ENCODE measurements around the gene MTUS2. TPM values are rescaled to one million over a fixed set of nuclear protein-coding genes. Genes with fewer than 3 reads are reported as not detected.
"Not testable (repeated sequence)": the region's sequence is repeated elsewhere in the genome, so short reads cannot be mapped to it uniquely, and the experiment has no call there.

The MTUS2 gene
- total RNA-seq, 2 donors from 2014 or later: 4.0 to 5.4 TPM

- no peak for DNase-seq
- Histone ChIP-seq H3K4me3 (no peak overlapping the region), H3K36me3 (replicated peaks in 1 of 2; ENCODE audit: insufficient read depth in 1 of 2, low read depth in 2 of 2) (no peaks in the 10 kb centered on the region), H3K9me3 (no peaks in the 10 kb centered on the region), H3K27me3 (no peaks in the 10 kb centered on the region), H3K4me1 (no peaks in the 10 kb centered on the region), H3K27ac (no peak overlapping the region)
- 33 to 54% methylated on average over 1 of the region's 1 CpG for WGBS, 2 donors
- ATAC-seq: no peak
- intact Hi-C loops (cut with DNase I): no loop called here
- no peak for TF ChIP-seq POLR2A (IDR thresholded peaks at IDR 0.05)
- TF ChIP-seq CTCF (IDR thresholded peaks at IDR 0.05): no peak
Observed at GRCh38 chr13:29193083-29193482, 372.9 kb downstream of the MTUS2 start.

- DNase-seq (no peak), ATAC-seq (no peak)
- TF ChIP-seq POLR2A (IDR thresholded peaks at IDR 0.05) (no peak), CTCF (IDR thresholded peaks at IDR 0.05) (no peak)
- Histone ChIP-seq H3K36me3 (replicated peaks in 1 of 2; ENCODE audit: insufficient read depth in 1 of 2, low read depth in 2 of 2) (no peaks in the 10 kb centered on the region), H3K9me3 (no peaks in the 10 kb centered on the region), H3K27ac (no peak overlapping the region), H3K27me3 (no peaks in the 10 kb centered on the region), H3K4me1 (no peaks in the 10 kb centered on the region), H3K4me3 (no peak overlapping the region)
- intact Hi-C loops (cut with DNase I): no loop called here
- WGBS, 2 donors: 40 to 41% methylated on average over 3 of the region's 3 CpGs
Observed at GRCh38 chr13:29195456-29195855, 375.3 kb downstream of the MTUS2 start.

- intact Hi-C loops (cut with DNase I): no loop called here
- no peak overlapping the region for H3K27ac ChIP-seq
- no peak overlapping the region for H3K4me3 ChIP-seq
- H3K27me3 ChIP-seq: no peaks in the 10 kb centered on the region
- no peak for DNase-seq
- ATAC-seq: no peak
- WGBS, 2 donors: 63 to 68% methylated on average over 2 of the region's 2 CpGs
- no peaks in the 10 kb centered on the region for H3K4me1 ChIP-seq
- no peaks in the 10 kb centered on the region for H3K9me3 ChIP-seq
- H3K36me3 ChIP-seq (replicated peaks in 1 of 2; ENCODE audit: insufficient read depth in 1 of 2, low read depth in 2 of 2): no peaks in the 10 kb centered on the region
- no peak for TF ChIP-seq POLR2A (IDR thresholded peaks at IDR 0.05)
- TF ChIP-seq CTCF (IDR thresholded peaks at IDR 0.05): no peak
Observed at GRCh38 chr13:29196409-29197074, 376.4 kb downstream of the MTUS2 start.

DNA sequence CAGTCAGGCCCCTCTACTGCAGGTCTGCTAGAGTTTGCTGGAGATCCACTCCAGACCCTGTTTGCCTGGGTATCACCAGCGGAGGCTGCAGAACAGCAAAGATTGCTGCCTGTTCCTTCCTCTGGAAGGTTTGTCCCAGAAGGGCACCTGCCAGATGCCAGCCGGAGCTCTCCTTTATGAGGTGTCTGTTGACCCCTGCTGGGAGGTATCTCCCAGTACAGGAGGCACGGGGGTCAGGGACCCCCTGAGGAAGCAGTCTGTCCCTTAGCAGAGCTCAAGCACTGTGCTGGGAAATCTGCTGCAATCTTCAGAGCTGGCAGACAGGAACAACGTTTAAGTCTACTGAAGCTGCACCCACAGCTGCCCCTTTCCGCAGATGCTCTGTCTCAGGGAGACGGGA, 382.6 kb downstream of the MTUS2 start:
- H3K4me1 ChIP-seq; H3K9me3 ChIP-seq; ATAC-seq; DNase-seq; H3K4me3 ChIP-seq; H3K27ac ChIP-seq; H3K36me3 ChIP-seq (replicated peaks in 1 of 2; ENCODE audit: insufficient read depth in 1 of 2, low read depth in 2 of 2); intact Hi-C loops (cut with DNase I); H3K27me3 ChIP-seq: not testable (repeated sequence)
- 57 to 81% methylated on average over 3 to 6 of the region's 6 CpGs for WGBS, 2 donors

DNA sequence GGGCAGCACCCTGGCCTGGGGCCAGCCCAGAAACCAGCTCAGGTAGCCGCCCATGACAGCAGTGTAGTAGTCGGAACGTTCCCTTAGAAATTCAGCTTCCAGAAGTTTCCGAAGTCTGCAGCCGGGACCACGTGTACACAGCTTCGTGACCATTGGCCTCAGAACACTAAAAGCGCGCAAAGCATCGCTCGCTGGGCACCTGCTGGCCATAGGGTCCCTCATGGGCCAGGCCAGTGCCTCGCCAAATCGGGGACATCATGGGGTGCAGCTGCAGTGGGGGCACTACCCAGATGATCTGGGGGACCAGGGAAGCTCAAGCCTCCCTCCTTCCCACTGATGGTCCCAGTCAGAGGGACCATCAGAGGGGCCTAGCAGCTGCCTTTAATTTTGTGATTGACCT, 384.5 kb downstream of the MTUS2 start:
- TF ChIP-seq CTCF (IDR thresholded peaks at IDR 0.05) (no peak), POLR2A (IDR thresholded peaks at IDR 0.05) (no peak)
- intact Hi-C loops (cut with DNase I): no loop called here

More for the DNA sequence above, 384.5 kb downstream of the MTUS2 start:
- H3K4me1 ChIP-seq: no peaks in the 10 kb centered on the region
- H3K27me3 ChIP-seq: no peaks in the 10 kb centered on the region
- ATAC-seq (no peak), DNase-seq (no peak)
- 88% methylated on average over 11 of the region's 13 CpGs; no CpG with 5 or more reads in 1 of the 2 donors for WGBS, 2 donors
- H3K27ac ChIP-seq: no peak overlapping the region
- H3K36me3 ChIP-seq (replicated peaks in 1 of 2; ENCODE audit: insufficient read depth in 1 of 2, low read depth in 2 of 2): no peaks in the 10 kb centered on the region
- H3K9me3 ChIP-seq: no peaks in the 10 kb centered on the region
- no peak overlapping the region for H3K4me3 ChIP-seq

All from body of pancreas (tissue), 4 donors.